HEK293 (cell line): Measurements from ENCODE around the gene RBM18.

ENCODE experiments used
- SETDB1 ChIP-seq: IDR thresholded peaks from one replicate; pipeline ENCODE4 v1.6.1; 2017; ENCODE audit warnings: mild to moderate bottlenecking, low read length, moderate library complexity, mixed read lengths; ENCODE audit not compliant: insufficient read length
- TCF7L2 ChIP-seq: IDR thresholded peaks from 2 replicates; pipeline ENCODE4 v1.6.1; 2011; ENCODE audit warnings: low read depth, mild to moderate bottlenecking, inconsistent platforms, low read length, moderate library complexity, borderline replicate concordance
- ZNF133 ChIP-seq: fragments of 450-650 bp; formaldehyde crosslinking; IDR thresholded peaks from 2 replicates; pipeline ENCODE4 v1.5.1; 2016; ENCODE audit warnings: missing biosample characterization, missing genetic modification characterization
- ZNF23 ChIP-seq: fragments of 450-650 bp; formaldehyde crosslinking; IDR thresholded peaks from 2 replicates; pipeline ENCODE4 v1.5.1; 2016; ENCODE audit warnings: missing biosample characterization, missing genetic modification characterization, borderline replicate concordance
- ZNF292 ChIP-seq: fragments of 450-650 bp; formaldehyde crosslinking; IDR thresholded peaks from 2 replicates; pipeline ENCODE4 v1.5.1; 2016; ENCODE audit warnings: low read depth, missing biosample characterization, missing genetic modification characterization, borderline replicate concordance
- ZNF416 ChIP-seq: fragments of 450-650 bp; formaldehyde crosslinking; IDR thresholded peaks from 2 replicates; pipeline ENCODE4 v1.5.1; 2016; ENCODE audit warnings: missing biosample characterization, missing genetic modification characterization
- ZNF549 ChIP-seq: fragments of 450-650 bp; IDR thresholded peaks from 2 replicates; pipeline ENCODE4 v1.5.1; 2018; ENCODE audit warnings: missing biosample characterization, missing genetic modification characterization, mild to moderate bottlenecking, inconsistent platforms, moderate library complexity
- ZNF785 ChIP-seq: fragments of 450-650 bp; formaldehyde crosslinking; IDR thresholded peaks from 2 replicates; pipeline ENCODE4 v1.5.1; 2016; ENCODE audit warnings: missing biosample characterization, missing genetic modification characterization
- TF ChIP-seq, protein P1 (sequence below): sonication (generic); formaldehyde crosslinking; IDR thresholded peaks from 2 replicates; pipeline ENCODE4 v1.8.1; 2022; ENCODE audit warnings: mild to moderate bottlenecking, moderate library complexity, missing genetic modification reagents
- TF ChIP-seq, protein P2 (sequence below): fragments of 450-650 bp; formaldehyde crosslinking; IDR thresholded peaks from 2 replicates; pipeline ENCODE4 v1.5.1; 2016; ENCODE audit warnings: missing biosample characterization, missing genetic modification characterization
- TF ChIP-seq, protein P3 (sequence below): fragments of 450-650 bp; formaldehyde crosslinking; IDR thresholded peaks from 2 replicates; pipeline ENCODE4 v1.5.1; 2016; ENCODE audit warnings: missing biosample characterization, missing genetic modification characterization
- TF ChIP-seq, protein P4 (sequence below): fragments of 450-650 bp; formaldehyde crosslinking; IDR thresholded peaks from 2 replicates; pipeline ENCODE4 v1.5.1; 2016; ENCODE audit warnings: missing biosample characterization, missing genetic modification characterization, low read depth
- TF ChIP-seq, protein P5 (sequence below): fragments of 450-650 bp; formaldehyde crosslinking; IDR thresholded peaks from 2 replicates; pipeline ENCODE4 v1.5.1; 2016; ENCODE audit warnings: missing biosample characterization, missing genetic modification characterization
- TF ChIP-seq, protein P6 (sequence below): fragments of 450-650 bp; formaldehyde crosslinking; IDR thresholded peaks from 2 replicates; pipeline ENCODE4 v1.5.1; 2017; ENCODE audit warnings: missing biosample characterization, missing genetic modification characterization

DNA sequence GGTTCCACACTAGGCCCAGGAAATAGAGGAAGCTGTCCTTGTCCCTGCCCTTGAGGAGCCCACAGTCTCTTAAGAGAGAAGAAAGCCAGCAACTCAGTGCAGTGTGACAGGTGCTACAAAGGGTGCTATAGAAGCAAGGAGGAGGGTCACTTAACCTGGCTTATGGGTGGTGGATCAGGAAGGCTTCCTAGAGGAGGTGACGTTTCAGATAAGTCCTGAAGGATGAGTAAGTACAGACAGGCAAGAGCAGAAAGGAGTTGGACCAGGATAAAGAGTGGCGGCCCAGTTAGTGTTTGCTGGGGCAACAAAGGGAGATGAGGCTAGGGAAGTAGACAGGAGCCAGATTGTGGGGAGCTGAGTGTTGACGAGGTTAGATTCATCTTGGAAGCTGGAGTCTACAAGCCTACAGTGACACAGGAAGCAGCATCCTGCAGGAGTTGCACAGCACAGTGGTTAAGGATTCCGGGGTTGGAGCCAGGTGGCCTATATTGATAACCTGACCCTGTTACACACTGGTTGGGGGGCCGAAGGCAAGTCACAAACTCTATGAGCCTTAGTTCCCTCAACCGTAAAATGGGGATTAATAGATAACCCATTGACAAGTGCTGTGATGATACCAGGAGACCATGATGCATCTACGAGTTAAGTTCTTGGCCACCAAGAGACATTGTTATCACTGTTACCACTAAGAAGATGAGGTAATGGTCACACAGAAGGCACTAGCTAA is 30.5 kb downstream of the RBM18 start:
- TF ChIP-seq ZNF133 (tag by site-specific recombination), result no peak
- TF ChIP-seq, protein P1, sequence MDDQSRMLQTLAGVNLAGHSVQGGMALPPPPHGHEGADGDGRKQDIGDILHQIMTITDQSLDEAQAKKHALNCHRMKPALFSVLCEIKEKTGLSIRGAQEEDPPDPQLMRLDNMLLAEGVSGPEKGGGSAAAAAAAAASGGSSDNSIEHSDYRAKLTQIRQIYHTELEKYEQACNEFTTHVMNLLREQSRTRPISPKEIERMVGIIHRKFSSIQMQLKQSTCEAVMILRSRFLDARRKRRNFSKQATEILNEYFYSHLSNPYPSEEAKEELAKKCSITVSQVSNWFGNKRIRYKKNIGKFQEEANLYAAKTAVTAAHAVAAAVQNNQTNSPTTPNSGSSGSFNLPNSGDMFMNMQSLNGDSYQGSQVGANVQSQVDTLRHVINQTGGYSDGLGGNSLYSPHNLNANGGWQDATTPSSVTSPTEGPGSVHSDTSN, result no peak
- no peak for TF ChIP-seq ZNF549 (tag by site-specific recombination)
- TF ChIP-seq, protein P2, sequence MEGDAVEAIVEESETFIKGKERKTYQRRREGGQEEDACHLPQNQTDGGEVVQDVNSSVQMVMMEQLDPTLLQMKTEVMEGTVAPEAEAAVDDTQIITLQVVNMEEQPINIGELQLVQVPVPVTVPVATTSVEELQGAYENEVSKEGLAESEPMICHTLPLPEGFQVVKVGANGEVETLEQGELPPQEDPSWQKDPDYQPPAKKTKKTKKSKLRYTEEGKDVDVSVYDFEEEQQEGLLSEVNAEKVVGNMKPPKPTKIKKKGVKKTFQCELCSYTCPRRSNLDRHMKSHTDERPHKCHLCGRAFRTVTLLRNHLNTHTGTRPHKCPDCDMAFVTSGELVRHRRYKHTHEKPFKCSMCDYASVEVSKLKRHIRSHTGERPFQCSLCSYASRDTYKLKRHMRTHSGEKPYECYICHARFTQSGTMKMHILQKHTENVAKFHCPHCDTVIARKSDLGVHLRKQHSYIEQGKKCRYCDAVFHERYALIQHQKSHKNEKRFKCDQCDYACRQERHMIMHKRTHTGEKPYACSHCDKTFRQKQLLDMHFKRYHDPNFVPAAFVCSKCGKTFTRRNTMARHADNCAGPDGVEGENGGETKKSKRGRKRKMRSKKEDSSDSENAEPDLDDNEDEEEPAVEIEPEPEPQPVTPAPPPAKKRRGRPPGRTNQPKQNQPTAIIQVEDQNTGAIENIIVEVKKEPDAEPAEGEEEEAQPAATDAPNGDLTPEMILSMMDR (tag by site-specific recombination), result no peak
- TF ChIP-seq, protein P3, sequence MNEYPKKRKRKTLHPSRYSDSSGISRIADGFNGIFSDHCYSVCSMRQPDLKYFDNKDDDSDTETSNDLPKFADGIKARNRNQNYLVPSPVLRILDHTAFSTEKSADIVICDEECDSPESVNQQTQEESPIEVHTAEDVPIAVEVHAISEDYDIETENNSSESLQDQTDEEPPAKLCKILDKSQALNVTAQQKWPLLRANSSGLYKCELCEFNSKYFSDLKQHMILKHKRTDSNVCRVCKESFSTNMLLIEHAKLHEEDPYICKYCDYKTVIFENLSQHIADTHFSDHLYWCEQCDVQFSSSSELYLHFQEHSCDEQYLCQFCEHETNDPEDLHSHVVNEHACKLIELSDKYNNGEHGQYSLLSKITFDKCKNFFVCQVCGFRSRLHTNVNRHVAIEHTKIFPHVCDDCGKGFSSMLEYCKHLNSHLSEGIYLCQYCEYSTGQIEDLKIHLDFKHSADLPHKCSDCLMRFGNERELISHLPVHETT, result no peak
- no peak for TF ChIP-seq ZNF23 (tag by site-specific recombination)
- TF ChIP-seq SETDB1, result no peak
- TF ChIP-seq, protein P4, sequence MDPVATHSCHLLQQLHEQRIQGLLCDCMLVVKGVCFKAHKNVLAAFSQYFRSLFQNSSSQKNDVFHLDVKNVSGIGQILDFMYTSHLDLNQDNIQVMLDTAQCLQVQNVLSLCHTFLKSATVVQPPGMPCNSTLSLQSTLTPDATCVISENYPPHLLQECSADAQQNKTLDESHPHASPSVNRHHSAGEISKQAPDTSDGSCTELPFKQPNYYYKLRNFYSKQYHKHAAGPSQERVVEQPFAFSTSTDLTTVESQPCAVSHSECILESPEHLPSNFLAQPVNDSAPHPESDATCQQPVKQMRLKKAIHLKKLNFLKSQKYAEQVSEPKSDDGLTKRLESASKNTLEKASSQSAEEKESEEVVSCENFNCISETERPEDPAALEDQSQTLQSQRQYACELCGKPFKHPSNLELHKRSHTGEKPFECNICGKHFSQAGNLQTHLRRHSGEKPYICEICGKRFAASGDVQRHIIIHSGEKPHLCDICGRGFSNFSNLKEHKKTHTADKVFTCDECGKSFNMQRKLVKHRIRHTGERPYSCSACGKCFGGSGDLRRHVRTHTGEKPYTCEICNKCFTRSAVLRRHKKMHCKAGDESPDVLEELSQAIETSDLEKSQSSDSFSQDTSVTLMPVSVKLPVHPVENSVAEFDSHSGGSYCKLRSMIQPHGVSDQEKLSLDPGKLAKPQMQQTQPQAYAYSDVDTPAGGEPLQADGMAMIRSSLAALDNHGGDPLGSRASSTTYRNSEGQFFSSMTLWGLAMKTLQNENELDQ (tag by site-specific recombination), result no peak
- TF ChIP-seq, protein P5, sequence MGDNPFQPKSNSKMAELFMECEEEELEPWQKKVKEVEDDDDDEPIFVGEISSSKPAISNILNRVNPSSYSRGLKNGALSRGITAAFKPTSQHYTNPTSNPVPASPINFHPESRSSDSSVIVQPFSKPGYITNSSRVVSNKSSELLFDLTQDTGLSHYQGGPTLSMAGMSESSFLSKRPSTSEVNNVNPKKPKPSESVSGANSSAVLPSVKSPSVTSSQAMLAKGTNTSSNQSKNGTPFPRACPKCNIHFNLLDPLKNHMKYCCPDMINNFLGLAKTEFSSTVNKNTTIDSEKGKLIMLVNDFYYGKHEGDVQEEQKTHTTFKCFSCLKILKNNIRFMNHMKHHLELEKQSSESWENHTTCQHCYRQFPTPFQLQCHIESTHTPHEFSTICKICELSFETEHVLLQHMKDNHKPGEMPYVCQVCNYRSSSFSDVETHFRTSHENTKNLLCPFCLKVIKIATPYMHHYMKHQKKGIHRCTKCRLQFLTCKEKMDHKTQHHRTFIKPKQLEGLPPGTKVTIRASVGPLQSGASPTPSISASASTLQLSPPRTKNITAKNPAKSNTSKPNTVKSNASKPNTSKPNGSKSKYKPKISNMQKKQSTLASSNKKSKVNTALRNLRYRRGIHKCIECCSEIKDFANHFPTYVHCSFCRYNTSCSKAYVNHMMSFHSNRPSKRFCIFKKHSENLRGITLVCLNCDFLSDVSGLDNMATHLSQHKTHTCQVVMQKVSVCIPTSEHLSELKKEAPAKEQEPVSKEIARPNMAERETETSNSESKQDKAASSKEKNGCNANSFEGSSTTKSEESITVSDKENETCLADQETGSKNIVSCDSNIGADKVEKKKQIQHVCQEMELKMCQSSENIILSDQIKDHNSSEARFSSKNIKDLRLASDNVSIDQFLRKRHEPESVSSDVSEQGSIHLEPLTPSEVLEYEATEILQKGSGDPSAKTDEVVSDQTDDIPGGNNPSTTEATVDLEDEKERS (tag by site-specific recombination), result no peak
- TF ChIP-seq, protein P6, sequence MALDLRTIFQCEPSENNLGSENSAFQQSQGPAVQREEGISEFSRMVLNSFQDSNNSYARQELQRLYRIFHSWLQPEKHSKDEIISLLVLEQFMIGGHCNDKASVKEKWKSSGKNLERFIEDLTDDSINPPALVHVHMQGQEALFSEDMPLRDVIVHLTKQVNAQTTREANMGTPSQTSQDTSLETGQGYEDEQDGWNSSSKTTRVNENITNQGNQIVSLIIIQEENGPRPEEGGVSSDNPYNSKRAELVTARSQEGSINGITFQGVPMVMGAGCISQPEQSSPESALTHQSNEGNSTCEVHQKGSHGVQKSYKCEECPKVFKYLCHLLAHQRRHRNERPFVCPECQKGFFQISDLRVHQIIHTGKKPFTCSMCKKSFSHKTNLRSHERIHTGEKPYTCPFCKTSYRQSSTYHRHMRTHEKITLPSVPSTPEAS (tag by site-specific recombination), result no peak
- TF ChIP-seq ZNF416 (tag by site-specific recombination), result no peak
- no peak for TF ChIP-seq TCF7L2
- no peak for TF ChIP-seq ZNF292 (tag by site-specific recombination)
- TF ChIP-seq ZNF785 (tag by site-specific recombination), result no peak
